HEK293T (cell line): ENCODE results near the gene KIAA1671.

Experiments
- BHLHE40 ChIP-seq: fragments of 450-650 bp; IDR thresholded peaks from 2 replicates; pipeline ENCODE4 v1.6.1; 2016; ENCODE audit warnings: mild to moderate bottlenecking, moderate library complexity, borderline replicate concordance
- ELF4 ChIP-seq: fragments of 450-650 bp; IDR thresholded peaks from 2 replicates; pipeline ENCODE4 v1.6.1; 2017; ENCODE audit warnings: antibody characterized with exemption
- FOXK2 ChIP-seq: fragments of 450-650 bp; IDR thresholded peaks from 2 replicates; pipeline ENCODE4 v1.6.1; 2016; ENCODE audit warnings: mild to moderate bottlenecking
- HDGF ChIP-seq: fragments of 450-650 bp; IDR thresholded peaks from 2 replicates; pipeline ENCODE4 v1.6.1; 2017; ENCODE audit warnings: antibody characterized with exemption, borderline replicate concordance
- L3MBTL2 ChIP-seq: fragments of 450-650 bp; conservative IDR thresholded peaks from 2 replicates; pipeline ENCODE4 v1.6.1; 2016; ENCODE audit warnings: mild to moderate bottlenecking
- SP1 ChIP-seq: fragments of 450-650 bp; IDR thresholded peaks from 2 replicates; pipeline ENCODE4 v1.6.1; 2017
- SUZ12 ChIP-seq: fragments of 450-650 bp; IDR thresholded peaks from 2 replicates; pipeline ENCODE4 v1.6.1; 2016; ENCODE audit warnings: mild to moderate bottlenecking
- TARDBP ChIP-seq: fragments of 450-650 bp; IDR thresholded peaks from 2 replicates; pipeline ENCODE4 v1.6.1; 2016

- TF ChIP-seq SUZ12, result no peak
- TF ChIP-seq TARDBP, result no peak
- TF ChIP-seq HDGF, result no peak
- TF ChIP-seq L3MBTL2, result no peak
- no peak for TF ChIP-seq ELF4
- no peak for TF ChIP-seq FOXK2
- no peak for TF ChIP-seq BHLHE40
- TF ChIP-seq SP1, result no peak
Measured at GRCh38 chr22:25232301-25232700, 279.8 kb downstream of the KIAA1671 start.
